HFF-Myc (cell line): ENCODE data around the gene LRRFIP1.
A peak's percentile ranks its signal among the peaks of the same experiment; 100 is the strongest.

ENCODE experiments used
- DNase-seq: peaks from one replicate; pipeline ENCODE4 v3.0.0-alpha.2; 2011; ENCODE audit warnings: low read depth; ENCODE audit errors: extremely low read depth
- H3K4me3 ChIP-seq: replicated peaks from 2 replicates; pipeline ENCODE4 v1.5.1; 2011; ENCODE audit warnings: low read depth, mild to moderate bottlenecking, control low read depth, low read length
- TF ChIP-seq, protein P1 (sequence below): IDR thresholded peaks from 2 replicates; pipeline ENCODE4 v1.5.1; 2012; ENCODE audit warnings: mild to moderate bottlenecking, low read depth, low read length, control low read depth; ENCODE audit errors: missing control alignments

LRRFIP1 gene

DNA sequence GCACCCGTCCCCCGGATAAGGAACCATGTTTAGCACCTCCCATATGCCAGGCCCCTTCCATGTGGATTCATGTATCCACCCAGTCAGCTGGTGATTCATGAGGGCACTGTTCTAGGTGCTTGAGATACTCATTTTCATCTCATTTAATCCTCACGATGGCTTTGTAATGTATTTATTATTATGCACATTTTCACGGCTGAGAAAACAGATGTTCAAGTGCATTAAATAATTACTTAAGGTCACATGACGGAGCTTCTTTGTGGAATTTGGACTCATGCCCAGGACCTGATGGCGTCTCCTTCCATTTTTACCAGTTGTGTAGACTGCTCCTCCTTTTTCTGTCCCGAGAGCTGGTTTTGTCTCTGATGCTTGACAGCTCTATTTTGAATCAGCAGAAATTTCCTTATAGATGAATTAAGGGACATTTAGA, 99.0 kb downstream of the LRRFIP1 start:
- TF ChIP-seq, protein P1, sequence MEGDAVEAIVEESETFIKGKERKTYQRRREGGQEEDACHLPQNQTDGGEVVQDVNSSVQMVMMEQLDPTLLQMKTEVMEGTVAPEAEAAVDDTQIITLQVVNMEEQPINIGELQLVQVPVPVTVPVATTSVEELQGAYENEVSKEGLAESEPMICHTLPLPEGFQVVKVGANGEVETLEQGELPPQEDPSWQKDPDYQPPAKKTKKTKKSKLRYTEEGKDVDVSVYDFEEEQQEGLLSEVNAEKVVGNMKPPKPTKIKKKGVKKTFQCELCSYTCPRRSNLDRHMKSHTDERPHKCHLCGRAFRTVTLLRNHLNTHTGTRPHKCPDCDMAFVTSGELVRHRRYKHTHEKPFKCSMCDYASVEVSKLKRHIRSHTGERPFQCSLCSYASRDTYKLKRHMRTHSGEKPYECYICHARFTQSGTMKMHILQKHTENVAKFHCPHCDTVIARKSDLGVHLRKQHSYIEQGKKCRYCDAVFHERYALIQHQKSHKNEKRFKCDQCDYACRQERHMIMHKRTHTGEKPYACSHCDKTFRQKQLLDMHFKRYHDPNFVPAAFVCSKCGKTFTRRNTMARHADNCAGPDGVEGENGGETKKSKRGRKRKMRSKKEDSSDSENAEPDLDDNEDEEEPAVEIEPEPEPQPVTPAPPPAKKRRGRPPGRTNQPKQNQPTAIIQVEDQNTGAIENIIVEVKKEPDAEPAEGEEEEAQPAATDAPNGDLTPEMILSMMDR = no peak
- H3K4me3 ChIP-seq = no peak overlapping the region
- DNase-seq = peak; percentile 65

GRCh38 chr2:237727363-237727762, 100.0 kb downstream of the LRRFIP1 start:
- TF ChIP-seq, protein P1 = no peak
- H3K4me3 ChIP-seq = no peak overlapping the region
- DNase-seq = no peak

DNA sequence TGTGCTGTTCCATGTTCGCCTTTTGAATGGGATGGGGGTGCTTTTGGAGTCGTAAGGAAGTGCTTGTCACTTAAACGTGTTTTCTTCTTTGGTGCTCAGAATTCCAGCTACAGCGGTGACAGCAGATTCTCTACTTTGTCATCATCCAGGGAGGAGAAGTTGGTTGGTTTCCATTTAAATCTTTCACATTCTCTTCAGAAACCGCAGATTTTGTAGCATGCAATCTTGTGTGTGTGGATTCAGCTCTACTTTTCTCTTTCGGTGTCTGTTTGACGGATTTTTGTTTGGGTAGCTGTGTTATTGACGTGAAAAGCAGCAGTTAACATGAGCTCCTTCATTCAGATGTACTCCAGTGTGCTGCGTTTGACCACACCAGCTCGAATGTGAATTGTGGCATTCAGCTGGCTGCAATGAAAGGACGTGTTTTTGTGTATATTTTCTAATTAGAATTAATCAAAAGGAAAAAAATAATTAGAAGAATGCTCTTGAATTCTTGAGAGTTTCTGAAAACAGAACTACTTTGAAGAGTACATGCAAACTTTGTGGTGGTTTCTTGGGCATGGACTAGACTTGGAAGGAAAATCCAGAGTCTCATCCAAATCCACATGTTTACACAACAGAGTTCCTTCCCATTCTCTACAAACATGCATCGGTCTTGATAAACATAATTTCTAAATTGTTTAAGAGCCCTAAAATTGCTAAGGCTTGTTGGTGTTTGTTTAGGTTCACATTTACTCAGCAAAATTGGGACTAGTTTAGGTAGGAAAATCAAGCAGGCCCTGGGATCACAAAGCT, 102.5 kb downstream of the LRRFIP1 start:
- H3K4me3 ChIP-seq = no peak overlapping the region
- TF ChIP-seq, protein P1 = no peak
- DNase-seq = no peak

DNA sequence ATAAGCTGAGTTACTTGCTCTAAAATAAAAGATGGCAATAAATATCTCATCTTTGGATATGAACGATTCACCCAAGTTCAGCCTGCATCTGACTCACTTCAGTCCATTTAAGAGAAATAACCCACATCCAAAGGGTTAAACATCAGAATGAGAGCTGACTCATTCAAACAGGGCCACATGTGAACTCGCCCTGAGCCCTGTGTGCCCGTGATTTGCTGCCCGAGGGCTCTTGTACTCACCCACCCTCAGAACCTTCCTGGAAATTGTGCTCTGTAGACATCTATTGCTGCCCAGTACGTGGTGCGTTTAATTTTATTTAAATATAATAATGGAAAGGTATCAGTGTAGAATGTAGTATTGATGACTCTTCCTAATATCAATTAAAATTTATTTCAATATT, 104.3 kb downstream of the LRRFIP1 start:
- peak; percentile 52 for DNase-seq
- no peak overlapping the region for H3K4me3 ChIP-seq
- TF ChIP-seq, protein P1 = no peak

DNA sequence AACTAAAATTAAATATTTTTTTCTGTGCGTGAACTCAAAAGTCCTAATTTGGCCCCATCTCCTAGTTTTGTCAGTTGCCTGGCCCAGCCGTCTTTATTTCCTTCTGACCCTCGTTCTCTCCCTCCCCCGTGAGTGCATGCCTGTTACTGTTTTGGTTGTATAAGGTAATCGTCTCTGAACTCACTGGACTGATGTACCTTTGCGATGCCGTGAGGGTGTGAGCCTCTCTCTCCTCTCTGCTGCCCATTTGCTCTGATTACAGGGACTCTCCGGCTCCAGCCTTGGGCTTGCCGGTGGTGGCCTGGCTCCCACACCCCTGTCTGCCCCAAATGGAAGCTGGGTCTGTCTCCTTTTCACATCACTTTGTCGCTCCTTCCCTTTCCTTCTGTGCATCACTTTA, 104.7 kb downstream of the LRRFIP1 start:
- no peak overlapping the region for H3K4me3 ChIP-seq
- TF ChIP-seq, protein P1 = no peak
- no peak for DNase-seq

DNA sequence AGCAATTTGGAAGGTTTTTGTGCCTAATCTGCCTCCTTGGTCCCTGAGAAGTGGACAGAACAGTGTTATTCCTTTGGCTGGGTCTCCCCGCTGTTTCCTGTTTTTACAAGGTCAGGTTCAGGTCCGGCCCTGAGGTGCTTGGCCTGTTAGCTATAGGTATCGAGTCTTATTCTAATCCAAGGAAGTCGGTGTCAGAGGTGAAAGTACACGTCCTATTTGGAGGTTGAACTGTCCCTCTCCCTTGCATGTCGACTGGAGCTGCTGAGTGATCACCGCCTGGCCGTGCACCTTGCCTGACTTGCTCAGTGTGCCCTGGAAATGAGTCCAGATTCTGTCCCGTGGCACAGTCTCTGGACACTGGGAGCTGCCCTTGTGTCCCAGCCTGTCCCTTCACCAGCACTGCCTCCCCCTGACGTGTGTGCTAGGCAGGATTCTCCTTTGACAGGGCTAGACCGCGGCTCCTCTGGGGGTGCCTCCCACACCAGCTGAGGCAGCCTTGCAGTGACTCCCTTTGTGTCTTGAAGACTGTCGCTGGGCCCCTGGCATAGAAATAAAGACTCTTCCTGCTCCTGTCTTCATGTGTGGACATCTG, 105.5 kb downstream of the LRRFIP1 start:
- TF ChIP-seq, protein P1 = no peak
- no peak overlapping the region for H3K4me3 ChIP-seq
- no peak for DNase-seq
